Measurements from ENCODE around the gene CCDC7.
"Not testable (repeated sequence)": the region's sequence is repeated elsewhere in the genome, so short reads cannot be mapped to it uniquely, and the experiment has no call there.

CCDC7 gene

GRCh38 chr10:32600317-32600716, 154.4 kb downstream of the CCDC7 start:
- TF ChIP-seq, protein P1, sequence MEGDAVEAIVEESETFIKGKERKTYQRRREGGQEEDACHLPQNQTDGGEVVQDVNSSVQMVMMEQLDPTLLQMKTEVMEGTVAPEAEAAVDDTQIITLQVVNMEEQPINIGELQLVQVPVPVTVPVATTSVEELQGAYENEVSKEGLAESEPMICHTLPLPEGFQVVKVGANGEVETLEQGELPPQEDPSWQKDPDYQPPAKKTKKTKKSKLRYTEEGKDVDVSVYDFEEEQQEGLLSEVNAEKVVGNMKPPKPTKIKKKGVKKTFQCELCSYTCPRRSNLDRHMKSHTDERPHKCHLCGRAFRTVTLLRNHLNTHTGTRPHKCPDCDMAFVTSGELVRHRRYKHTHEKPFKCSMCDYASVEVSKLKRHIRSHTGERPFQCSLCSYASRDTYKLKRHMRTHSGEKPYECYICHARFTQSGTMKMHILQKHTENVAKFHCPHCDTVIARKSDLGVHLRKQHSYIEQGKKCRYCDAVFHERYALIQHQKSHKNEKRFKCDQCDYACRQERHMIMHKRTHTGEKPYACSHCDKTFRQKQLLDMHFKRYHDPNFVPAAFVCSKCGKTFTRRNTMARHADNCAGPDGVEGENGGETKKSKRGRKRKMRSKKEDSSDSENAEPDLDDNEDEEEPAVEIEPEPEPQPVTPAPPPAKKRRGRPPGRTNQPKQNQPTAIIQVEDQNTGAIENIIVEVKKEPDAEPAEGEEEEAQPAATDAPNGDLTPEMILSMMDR (IDR thresholded peaks at IDR 0.05; ENCODE audit: borderline replicate concordance, control extremely low read depth, extremely low read depth, insufficient read depth, missing control alignments) = no peak
- in situ Hi-C loops (cut with MboI; ENCODE audit: low sequenced_read_pairs, unreplicated experiment) = no loop called here
- DNase-seq (ENCODE audit: low spot score) = no peak

DNA sequence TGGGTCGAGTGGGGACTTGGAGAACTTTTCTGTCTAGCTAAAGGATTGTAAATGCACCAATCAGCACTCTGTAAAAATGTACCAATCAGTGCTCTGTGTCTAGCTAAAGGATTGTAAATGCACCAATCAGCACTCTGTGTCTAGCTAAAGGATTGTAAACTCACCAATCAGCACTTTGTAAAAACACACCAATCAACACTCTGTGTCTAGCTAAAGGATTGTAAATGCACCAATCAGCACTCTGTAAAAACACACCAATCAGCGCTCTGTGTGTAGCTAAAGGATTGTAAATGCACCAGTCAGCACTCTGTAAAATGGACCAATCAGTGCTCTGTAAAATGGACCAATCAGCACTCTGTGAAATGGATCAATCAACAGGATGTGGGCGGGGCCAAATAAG, 155.6 kb downstream of the CCDC7 start:
- in situ Hi-C loops (cut with MboI; ENCODE audit: low sequenced_read_pairs, unreplicated experiment); DNase-seq (ENCODE audit: low spot score): not testable (repeated sequence)

DNA sequence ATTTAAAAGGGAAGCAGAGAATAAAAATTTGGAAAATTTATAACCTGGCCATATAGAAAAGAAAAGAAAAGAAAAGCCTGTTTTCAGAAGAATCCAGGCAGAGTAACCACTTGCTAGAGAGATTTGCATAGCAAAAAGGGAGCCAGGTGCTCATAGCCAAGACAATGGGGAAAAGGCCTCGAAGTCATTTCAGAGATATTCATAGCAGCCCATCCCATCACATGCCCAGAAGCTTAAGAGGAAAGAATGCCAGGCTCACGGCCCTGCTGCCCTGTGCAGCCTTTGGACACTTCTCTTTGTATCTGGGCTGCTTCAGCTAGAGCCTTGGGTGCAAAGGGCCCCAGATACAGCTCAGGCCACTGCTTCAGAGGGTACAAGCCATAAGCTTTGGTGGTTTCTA, 159.8 kb downstream of the CCDC7 start:
- in situ Hi-C loops (cut with MboI; ENCODE audit: low sequenced_read_pairs, unreplicated experiment) = no loop called here
- TF ChIP-seq, protein P1 (IDR thresholded peaks at IDR 0.05; ENCODE audit: borderline replicate concordance, control extremely low read depth, extremely low read depth, insufficient read depth, missing control alignments) = no peak
- no peak for DNase-seq (ENCODE audit: low spot score)

DNA sequence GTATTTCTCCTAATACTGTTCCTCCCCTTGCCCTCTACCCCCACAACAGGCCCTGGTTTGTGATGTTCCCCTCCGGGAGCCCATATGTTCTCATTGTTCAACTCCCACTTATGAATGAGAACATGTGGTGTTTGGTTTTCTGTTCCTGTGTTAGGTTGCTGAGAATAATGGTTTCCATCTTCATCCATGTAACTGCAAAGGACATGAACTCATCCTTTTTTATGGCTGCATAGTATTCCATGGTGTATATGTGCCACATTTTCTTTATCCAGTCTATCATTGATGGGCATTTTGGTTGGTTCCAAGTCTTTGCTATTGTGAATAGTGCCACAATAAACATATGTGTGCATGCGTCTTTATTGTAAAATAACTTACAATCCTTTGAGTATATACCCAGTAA, 164.6 kb downstream of the CCDC7 start:
- in situ Hi-C loops (cut with MboI; ENCODE audit: low sequenced_read_pairs, unreplicated experiment); DNase-seq (ENCODE audit: low spot score): not testable (repeated sequence)

GRCh38 chr10:32616438-32616837, 170.5 kb downstream of the CCDC7 start:
- TF ChIP-seq, protein P1 (IDR thresholded peaks at IDR 0.05; ENCODE audit: borderline replicate concordance, control extremely low read depth, extremely low read depth, insufficient read depth, missing control alignments) = no peak
- in situ Hi-C loops (cut with MboI; ENCODE audit: low sequenced_read_pairs, unreplicated experiment) = no loop called here

DNA sequence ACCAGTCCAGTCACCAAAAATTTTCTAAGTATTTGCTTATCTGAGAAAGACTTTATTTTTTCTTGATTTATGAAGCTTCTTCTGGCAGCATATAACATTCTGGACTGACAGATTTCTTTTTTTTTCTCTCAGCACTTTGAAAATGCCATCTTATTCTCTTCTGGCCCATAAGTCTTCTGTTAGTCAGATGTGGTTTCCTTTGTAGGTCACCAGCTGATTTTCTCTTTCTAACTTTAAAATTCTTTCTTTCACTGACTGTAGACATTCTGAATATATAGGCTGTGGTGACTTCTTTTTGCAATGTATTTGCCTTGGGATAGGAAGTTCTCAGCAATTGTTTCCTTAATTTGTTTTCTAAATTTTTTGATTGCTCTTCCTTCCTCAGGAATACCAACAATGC, 172.5 kb downstream of the CCDC7 start:
- TF ChIP-seq, protein P1 (IDR thresholded peaks at IDR 0.05; ENCODE audit: borderline replicate concordance, control extremely low read depth, extremely low read depth, insufficient read depth, missing control alignments) = no peak
- in situ Hi-C loops (cut with MboI; ENCODE audit: low sequenced_read_pairs, unreplicated experiment) = no loop called here
- no peak for DNase-seq (ENCODE audit: low spot score)

More at GRCh38 chr10:32616438-32616837, 170.5 kb downstream of the CCDC7 start:
- no peak for DNase-seq (ENCODE audit: low spot score)

GRCh38 chr10:32621969-32622368, 176.0 kb downstream of the CCDC7 start:
- TF ChIP-seq, protein P1 (IDR thresholded peaks at IDR 0.05; ENCODE audit: borderline replicate concordance, control extremely low read depth, extremely low read depth, insufficient read depth, missing control alignments) = no peak
- no peak for DNase-seq (ENCODE audit: low spot score)
- in situ Hi-C loops (cut with MboI; ENCODE audit: low sequenced_read_pairs, unreplicated experiment) = no loop called here

GRCh38 chr10:32622409-32622808, 176.5 kb downstream of the CCDC7 start:
- in situ Hi-C loops (cut with MboI; ENCODE audit: low sequenced_read_pairs, unreplicated experiment) = no loop called here

More at GRCh38 chr10:32622409-32622808, 176.5 kb downstream of the CCDC7 start:
- TF ChIP-seq, protein P1 (IDR thresholded peaks at IDR 0.05; ENCODE audit: borderline replicate concordance, control extremely low read depth, extremely low read depth, insufficient read depth, missing control alignments) = no peak
- no peak for DNase-seq (ENCODE audit: low spot score)
